Measurements from ENCODE around the gene SIL1.

The SIL1 gene

GRCh38 chr5:138933522-138934290 lies 264.5 kb downstream of the SIL1 start:
- no peak for DNase-seq (ENCODE audit: low read depth)
- TF ChIP-seq CTCF (IDR thresholded peaks at IDR 0.05; ENCODE audit: low read depth, low read length, missing control alignments) = no peak
- in situ Hi-C loops (cut with HindIII; ENCODE audit: low sequenced_read_pairs) = loop anchor here (5.0 kb wide), 1 partner anchor 36 kb away; no protein-coding TSS in a partner anchor

GRCh38 chr5:138932171-138932810 lies 265.9 kb downstream of the SIL1 start:
- no peak overlapping the region for H3K4me3 ChIP-seq (ENCODE audit: low read depth, low read length)
- in situ Hi-C loops (cut with HindIII; ENCODE audit: low sequenced_read_pairs) = loop anchor here (5.0 kb wide), 1 partner anchor 35 kb away; no protein-coding TSS in a partner anchor
- TF ChIP-seq CTCF (IDR thresholded peaks at IDR 0.05; ENCODE audit: low read depth, low read length, missing control alignments) = peak; percentile 11
- no peak for DNase-seq (ENCODE audit: low read depth)

More at GRCh38 chr5:138933522-138934290, 264.5 kb downstream of the SIL1 start:
- H3K4me3 ChIP-seq (ENCODE audit: low read depth, low read length) = no peak overlapping the region

GRCh38 chr5:138930371-138931097 lies 267.6 kb downstream of the SIL1 start:
- in situ Hi-C loops (cut with HindIII; ENCODE audit: low sequenced_read_pairs) = loop anchor here (5.0 kb wide), 1 partner anchor 33 kb away; no protein-coding TSS in a partner anchor
- no peak for DNase-seq (ENCODE audit: low read depth)
- H3K4me3 ChIP-seq (ENCODE audit: low read depth, low read length) = no peak overlapping the region
- no peak for TF ChIP-seq CTCF (IDR thresholded peaks at IDR 0.05; ENCODE audit: low read depth, low read length, missing control alignments)

- TF ChIP-seq CTCF (IDR thresholded peaks at IDR 0.05; ENCODE audit: low read depth, low read length, missing control alignments) = no peak
- no peak overlapping the region for H3K4me3 ChIP-seq (ENCODE audit: low read depth, low read length)
- in situ Hi-C loops (cut with HindIII; ENCODE audit: low sequenced_read_pairs) = no loop called here
- no peak for DNase-seq (ENCODE audit: low read depth)
These were observed 268.6 kb downstream of the SIL1 start for GRCh38 chr5:138929571-138929955.

- in situ Hi-C loops (cut with HindIII; ENCODE audit: low sequenced_read_pairs) = no loop called here
- no peak overlapping the region for H3K4me3 ChIP-seq (ENCODE audit: low read depth, low read length)
- DNase-seq (ENCODE audit: low read depth) = no peak
- no peak for TF ChIP-seq CTCF (IDR thresholded peaks at IDR 0.05; ENCODE audit: low read depth, low read length, missing control alignments)
These were observed 270.2 kb downstream of the SIL1 start for GRCh38 chr5:138927979-138928378.

GRCh38 chr5:138927544-138927943 lies 270.6 kb downstream of the SIL1 start:
- in situ Hi-C loops (cut with HindIII; ENCODE audit: low sequenced_read_pairs) = no loop called here
- H3K4me3 ChIP-seq (ENCODE audit: low read depth, low read length) = no peak overlapping the region
- no peak for TF ChIP-seq CTCF (IDR thresholded peaks at IDR 0.05; ENCODE audit: low read depth, low read length, missing control alignments)
- no peak for DNase-seq (ENCODE audit: low read depth)

All from astrocyte of the cerebellum (primary cell).